Measurements from ENCODE around the gene COMP. TPM values are rescaled to one million over a fixed set of nuclear protein-coding genes. Genes with fewer than 3 reads are reported as not detected.

The COMP gene
- total RNA-seq (2022) (0.14 and 0.16 TPM in 2 replicates), Bru-seq, nascent RNA (not detected), BruChase-seq, experiment 1, labeled RNA remaining after a 2-hour chase (not detected), BruChase-seq, experiment 2, labeled RNA remaining after a 6-hour chase (percentile 13 among the genes with signal in this experiment)
- long read RNA-seq, partial matches to known transcripts: 0 of 2 reads
- long read RNA-seq, other reads (novel, unspliced or antisense): 0 of 2 reads

DNA sequence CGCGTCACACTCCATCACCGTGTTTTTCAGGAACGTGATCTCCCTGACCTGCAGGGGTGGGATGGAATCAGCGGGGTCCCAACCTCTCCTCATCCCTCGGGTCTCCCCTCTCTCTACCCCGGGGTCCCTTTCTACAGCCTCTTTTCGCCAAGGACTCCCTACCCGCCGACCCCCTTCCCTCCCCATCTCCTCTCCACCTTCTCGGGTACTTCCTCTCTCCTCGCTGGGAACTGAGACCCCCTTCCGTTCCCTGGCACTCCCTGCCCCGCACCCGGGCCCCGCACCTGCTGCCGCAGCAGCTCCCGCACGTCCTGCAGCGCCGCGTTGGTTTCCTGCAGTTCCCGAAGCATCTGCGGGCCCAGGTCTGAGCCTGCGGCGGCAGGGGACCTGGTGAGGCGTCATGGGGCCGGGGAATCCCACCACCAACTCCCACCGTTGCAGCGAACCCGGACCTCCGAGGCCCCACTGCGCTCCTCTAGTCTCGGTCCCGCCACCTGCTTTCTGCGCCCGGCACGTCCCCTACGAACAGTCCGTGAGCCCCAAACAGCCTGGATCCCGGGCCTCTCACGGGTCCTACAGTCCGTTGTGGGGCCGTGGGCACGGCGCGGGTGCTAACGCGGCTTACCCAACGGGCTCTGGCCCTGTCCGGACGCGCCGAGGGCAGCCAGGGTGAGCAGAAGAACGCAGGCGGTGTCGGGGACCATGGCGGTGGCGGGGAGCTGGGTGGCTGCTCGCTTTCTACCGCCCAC lies at the start of gene COMP:
TSS of gene COMP (minus strand) at position 740 of the 749 bp plus-strand sequence. CDS start at position 704, 36 bp downstream.
- Histone ChIP-seq H3K36me3 (ENCODE audit: control insufficient read depth, insufficient read depth, low read length) (no peaks in the 10 kb centered on the region), H3K4me1 (peaks cover 9% of the 10 kb centered on the region; the same call in 1 of the 2 replicates), H3K4me3 (ENCODE audit: low read depth, low read length) (peak within 1 kb of the TSS; percentile 25), H3K9me3 (no peaks in the 10 kb centered on the region), H3K27me3 (replicated peaks; ENCODE audit: control insufficient read depth, insufficient read depth, low read length) (peaks cover 2% of the 10 kb centered on the region)
- H3K4me1 Mint-ChIP-seq (ENCODE audit: low read depth, unreplicated experiment): peaks cover 15% of the 10 kb centered on the region
- no peak for DNase-seq
- TF ChIP-seq, protein P1, sequence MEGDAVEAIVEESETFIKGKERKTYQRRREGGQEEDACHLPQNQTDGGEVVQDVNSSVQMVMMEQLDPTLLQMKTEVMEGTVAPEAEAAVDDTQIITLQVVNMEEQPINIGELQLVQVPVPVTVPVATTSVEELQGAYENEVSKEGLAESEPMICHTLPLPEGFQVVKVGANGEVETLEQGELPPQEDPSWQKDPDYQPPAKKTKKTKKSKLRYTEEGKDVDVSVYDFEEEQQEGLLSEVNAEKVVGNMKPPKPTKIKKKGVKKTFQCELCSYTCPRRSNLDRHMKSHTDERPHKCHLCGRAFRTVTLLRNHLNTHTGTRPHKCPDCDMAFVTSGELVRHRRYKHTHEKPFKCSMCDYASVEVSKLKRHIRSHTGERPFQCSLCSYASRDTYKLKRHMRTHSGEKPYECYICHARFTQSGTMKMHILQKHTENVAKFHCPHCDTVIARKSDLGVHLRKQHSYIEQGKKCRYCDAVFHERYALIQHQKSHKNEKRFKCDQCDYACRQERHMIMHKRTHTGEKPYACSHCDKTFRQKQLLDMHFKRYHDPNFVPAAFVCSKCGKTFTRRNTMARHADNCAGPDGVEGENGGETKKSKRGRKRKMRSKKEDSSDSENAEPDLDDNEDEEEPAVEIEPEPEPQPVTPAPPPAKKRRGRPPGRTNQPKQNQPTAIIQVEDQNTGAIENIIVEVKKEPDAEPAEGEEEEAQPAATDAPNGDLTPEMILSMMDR (IDR thresholded peaks at IDR 0.05; ENCODE audit: insufficient read depth in 1 of 2, low read depth in 1 of 2, low read length in 1 of 2, severe bottlenecking in 1 of 2, unreplicated experiment in 1 of 2): no peak
- BruUV-seq (replicated peaks): no TSS peak
- CTCF ChIA-PET: no interaction called here
- intact Hi-C loops (cut with micrococcal nuclease; ENCODE audit: unreplicated experiment): no loop called here
- H3K9me3 Mint-ChIP-seq (ENCODE audit: unreplicated experiment): no peaks in the 10 kb centered on the region
- H3K4me3 Mint-ChIP-seq (ENCODE audit: unreplicated experiment): peak within 1 kb of the TSS; percentile 73
- POLR2A ChIA-PET: no interaction called here
- no peaks in the 10 kb centered on the region for H3K36me3 Mint-ChIP-seq (ENCODE audit: insufficient read depth, unreplicated experiment)
- peaks cover 21% of the 10 kb centered on the region for H3K27me3 Mint-ChIP-seq (ENCODE audit: insufficient read depth, unreplicated experiment)
- H3K27ac Mint-ChIP-seq (ENCODE audit: unreplicated experiment): no peak within 1 kb of the TSS

- Mint-ChIP-seq H3K4me1 (ENCODE audit: low read depth, unreplicated experiment) (peaks cover 11% of the 10 kb centered on the region), H3K9me3 (ENCODE audit: unreplicated experiment) (no peaks in the 10 kb centered on the region), H3K27me3 (ENCODE audit: insufficient read depth, unreplicated experiment) (no peaks in the 10 kb centered on the region), H3K27ac (ENCODE audit: unreplicated experiment) (no peak overlapping the region), H3K4me3 (ENCODE audit: unreplicated experiment) (no peak overlapping the region), H3K36me3 (ENCODE audit: insufficient read depth, unreplicated experiment) (peaks cover 61% of the 10 kb centered on the region)
- H3K9me3 ChIP-seq: no peaks in the 10 kb centered on the region
- BruUV-seq (replicated peaks): no TSS peak
- peaks cover 3% of the 10 kb centered on the region for H3K36me3 ChIP-seq (ENCODE audit: control insufficient read depth, insufficient read depth, low read length)
- no peak for DNase-seq
- CTCF ChIA-PET: no interaction called here
- intact Hi-C loops (cut with micrococcal nuclease; ENCODE audit: unreplicated experiment): no loop called here
- peaks cover 4% of the 10 kb centered on the region; the same call in 1 of the 2 replicates for H3K4me1 ChIP-seq
- POLR2A ChIA-PET: no interaction called here
- no peaks in the 10 kb centered on the region for H3K27me3 ChIP-seq (replicated peaks; ENCODE audit: control insufficient read depth, insufficient read depth, low read length)
- TF ChIP-seq, protein P1 (IDR thresholded peaks at IDR 0.05; ENCODE audit: insufficient read depth in 1 of 2, low read depth in 1 of 2, low read length in 1 of 2, severe bottlenecking in 1 of 2, unreplicated experiment in 1 of 2): no peak
- no peak overlapping the region for H3K4me3 ChIP-seq (ENCODE audit: low read depth, low read length)
These were observed 49.5 kb upstream of the COMP start for GRCh38 chr19:18840288-18841267.

All from Caco-2 (cell line).